ENCODE measurements around the gene SLC1A2.

SLC1A2 gene

GRCh38 chr11:35347173-35347878, 72.0 kb downstream of the SLC1A2 start:
- TF ChIP-seq, protein P1, sequence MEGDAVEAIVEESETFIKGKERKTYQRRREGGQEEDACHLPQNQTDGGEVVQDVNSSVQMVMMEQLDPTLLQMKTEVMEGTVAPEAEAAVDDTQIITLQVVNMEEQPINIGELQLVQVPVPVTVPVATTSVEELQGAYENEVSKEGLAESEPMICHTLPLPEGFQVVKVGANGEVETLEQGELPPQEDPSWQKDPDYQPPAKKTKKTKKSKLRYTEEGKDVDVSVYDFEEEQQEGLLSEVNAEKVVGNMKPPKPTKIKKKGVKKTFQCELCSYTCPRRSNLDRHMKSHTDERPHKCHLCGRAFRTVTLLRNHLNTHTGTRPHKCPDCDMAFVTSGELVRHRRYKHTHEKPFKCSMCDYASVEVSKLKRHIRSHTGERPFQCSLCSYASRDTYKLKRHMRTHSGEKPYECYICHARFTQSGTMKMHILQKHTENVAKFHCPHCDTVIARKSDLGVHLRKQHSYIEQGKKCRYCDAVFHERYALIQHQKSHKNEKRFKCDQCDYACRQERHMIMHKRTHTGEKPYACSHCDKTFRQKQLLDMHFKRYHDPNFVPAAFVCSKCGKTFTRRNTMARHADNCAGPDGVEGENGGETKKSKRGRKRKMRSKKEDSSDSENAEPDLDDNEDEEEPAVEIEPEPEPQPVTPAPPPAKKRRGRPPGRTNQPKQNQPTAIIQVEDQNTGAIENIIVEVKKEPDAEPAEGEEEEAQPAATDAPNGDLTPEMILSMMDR (IDR thresholded peaks at IDR 0.05), result no peak
- DNase-seq (ENCODE audit: low spot score), result no peak
- H3K4me3 ChIP-seq, result no peak overlapping the region
- peak overlapping the region in 1 of 2 donors; percentile 24 for H3K27ac ChIP-seq

DNA sequence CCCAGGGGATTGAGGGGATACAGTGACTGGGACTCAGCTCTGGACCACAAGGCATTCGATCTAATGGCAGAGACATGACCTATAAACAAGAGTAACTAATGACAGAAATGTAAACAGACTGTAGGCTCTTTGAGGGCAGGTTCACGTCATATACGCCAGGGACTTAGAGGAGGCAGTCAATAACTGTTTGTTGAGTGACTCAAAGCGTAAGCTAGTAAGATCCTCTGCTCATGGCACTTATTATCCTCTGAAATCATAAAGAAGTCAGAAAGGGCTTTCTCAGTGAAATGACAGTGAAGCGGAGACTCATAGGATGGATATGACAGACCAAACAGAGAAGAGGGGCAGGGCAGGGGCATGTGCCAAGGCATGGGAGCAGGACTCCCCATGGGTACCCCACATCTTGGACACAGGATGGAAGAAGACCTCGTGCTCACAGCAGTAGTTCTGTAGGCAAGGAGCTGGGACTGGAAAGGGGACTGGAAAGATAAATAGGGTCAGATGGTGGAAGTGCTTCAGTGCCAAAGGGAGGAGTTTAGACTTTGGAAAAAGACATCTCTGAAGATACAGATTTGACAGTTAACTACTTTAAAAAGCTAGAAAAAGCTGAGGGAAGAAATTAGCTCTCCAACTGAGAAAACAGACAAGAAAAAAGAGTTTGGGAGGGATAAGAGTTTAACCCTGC, 72.7 kb downstream of the SLC1A2 start:
- no peak overlapping the region for H3K4me3 ChIP-seq
- H3K27ac ChIP-seq, result no peak overlapping the region
- TF ChIP-seq, protein P1 (IDR thresholded peaks at IDR 0.05), result no peak
- no peak for DNase-seq (ENCODE audit: low spot score)

DNA sequence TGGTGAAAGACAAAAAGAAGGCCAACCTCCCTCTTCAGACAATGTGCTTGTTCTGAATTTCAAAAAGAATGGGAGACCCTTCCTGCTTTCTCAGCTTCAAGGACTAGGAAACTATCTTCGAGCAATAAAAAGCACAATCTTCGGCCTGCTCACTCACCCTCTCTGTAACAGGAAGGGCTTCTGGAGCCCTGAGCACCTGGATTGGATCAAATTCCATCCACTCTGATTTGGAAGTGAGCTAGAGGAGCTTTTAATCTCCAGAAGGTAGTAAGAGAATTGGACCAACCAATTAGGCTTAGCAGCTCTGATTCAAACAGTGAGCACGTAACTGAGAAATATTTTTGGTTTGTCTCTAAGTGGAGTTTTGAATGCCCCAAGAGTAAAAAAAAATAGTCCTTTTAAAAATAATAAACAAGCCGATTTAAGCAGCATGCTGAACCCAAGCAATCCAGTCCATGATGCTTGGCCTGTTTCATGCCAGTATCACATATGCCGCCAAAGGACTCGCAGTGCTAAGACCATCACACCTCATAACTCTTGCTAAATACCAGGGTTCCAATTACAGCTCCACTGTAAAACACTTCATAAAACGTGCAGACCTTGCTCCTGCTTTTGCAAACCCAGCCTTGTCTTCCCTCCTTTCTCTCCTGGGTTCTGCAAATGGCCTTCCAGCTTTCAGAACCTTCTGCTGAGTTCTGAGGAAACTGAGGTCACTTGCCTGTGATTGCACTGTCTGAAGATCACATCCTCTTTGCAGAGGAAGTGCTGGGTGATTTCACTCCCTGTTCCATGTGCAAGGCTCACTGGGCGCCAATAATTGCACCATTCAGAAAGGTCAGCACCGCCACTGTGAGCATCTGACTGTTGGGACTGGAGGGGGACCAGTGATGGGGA, 74.4 kb downstream of the SLC1A2 start:
- DNase-seq (ENCODE audit: low spot score), result no peak
- TF ChIP-seq, protein P1 (IDR thresholded peaks at IDR 0.05), result no peak
- Histone ChIP-seq H3K27ac (no peak overlapping the region), H3K4me3 (no peak overlapping the region)

DNA sequence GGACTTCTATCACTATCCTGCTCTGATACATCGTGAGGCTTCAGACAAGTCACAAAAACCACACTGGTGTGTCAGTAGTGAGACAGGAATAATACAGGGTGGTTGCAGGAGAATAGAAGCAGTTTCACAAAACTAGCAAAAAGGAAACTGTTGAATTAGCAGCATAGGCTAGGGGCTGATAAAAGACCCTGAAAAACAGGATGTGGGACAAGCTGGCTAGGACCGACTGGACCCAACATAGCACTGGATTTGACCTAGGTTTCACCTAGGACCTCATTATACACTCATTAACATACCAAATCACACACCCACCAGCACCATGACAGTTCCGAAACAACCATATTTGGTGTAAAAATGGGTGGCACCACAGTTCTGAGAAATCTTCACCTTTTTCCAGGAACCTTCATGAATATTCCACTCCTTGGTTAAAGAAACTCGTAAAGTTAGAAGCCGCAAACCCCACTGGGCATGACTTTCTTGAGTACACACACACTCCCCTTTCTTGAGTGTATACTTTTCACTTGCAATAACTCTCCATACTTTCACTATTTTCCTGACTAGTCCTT, 76.2 kb downstream of the SLC1A2 start:
- TF ChIP-seq, protein P1 (IDR thresholded peaks at IDR 0.05), result no peak
- Histone ChIP-seq H3K27ac (no peak overlapping the region), H3K4me3 (no peak overlapping the region)
- DNase-seq (ENCODE audit: low spot score), result no peak

- Histone ChIP-seq H3K4me3 (no peak overlapping the region), H3K27ac (no peak overlapping the region)
- DNase-seq (ENCODE audit: low spot score), result no peak
- TF ChIP-seq, protein P1 (IDR thresholded peaks at IDR 0.05), result no peak
These were observed 78.6 kb downstream of the SLC1A2 start for GRCh38 chr11:35340715-35341114.

DNA sequence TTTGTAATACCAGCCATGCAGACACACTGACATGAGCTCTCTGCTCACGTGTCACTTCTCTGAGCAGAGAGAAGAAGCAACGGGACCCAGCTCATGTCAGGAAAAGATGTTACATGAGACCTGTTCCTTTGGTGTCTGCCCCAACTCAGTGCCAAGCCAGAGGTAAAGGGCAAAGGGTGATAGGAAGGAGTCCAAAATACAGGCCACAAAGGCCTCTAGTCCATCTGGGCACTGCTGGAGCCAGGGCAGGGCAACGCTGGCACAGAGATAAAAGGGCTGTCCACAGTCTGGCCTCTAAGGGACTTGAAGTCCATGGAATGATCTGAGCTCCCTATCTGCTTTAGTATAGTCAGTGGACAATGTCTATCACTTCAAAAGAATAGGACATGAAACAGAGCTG, 79.3 kb downstream of the SLC1A2 start:
- DNase-seq (ENCODE audit: low spot score), result no peak
- H3K4me3 ChIP-seq, result no peak overlapping the region
- TF ChIP-seq, protein P1 (IDR thresholded peaks at IDR 0.05), result no peak
- no peak overlapping the region for H3K27ac ChIP-seq

All from coronary artery (tissue), 2 donors.